ENCODE measurements around the gene NTN3. TPM values are rescaled to one million over a fixed set of nuclear protein-coding genes. Genes with fewer than 3 reads are reported as not detected.

Gene NTN3
- total and polyA plus RNA-seq, 2 of the 4 experiments (the other 2 are of a cell fraction) = 0.18 to 0.38 TPM

DNA sequence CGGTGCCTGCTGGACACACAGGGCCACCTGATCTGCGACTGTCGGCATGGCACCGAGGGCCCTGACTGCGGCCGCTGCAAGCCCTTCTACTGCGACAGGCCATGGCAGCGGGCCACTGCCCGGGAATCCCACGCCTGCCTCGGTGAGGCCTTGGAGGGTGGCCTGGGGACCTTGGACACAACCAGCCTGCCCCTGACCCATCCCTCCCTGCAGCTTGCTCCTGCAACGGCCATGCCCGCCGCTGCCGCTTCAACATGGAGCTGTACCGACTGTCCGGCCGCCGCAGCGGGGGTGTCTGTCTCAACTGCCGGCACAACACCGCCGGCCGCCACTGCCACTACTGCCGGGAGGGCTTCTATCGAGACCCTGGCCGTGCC is 1.4 kb downstream of the NTN3 start:
- Histone ChIP-seq H4K5ac (ENCODE audit: low read depth, low read length) (no peak overlapping the region), H3K36me3 (ENCODE audit: control insufficient read depth, insufficient read depth, low read length) (no peaks in the 10 kb centered on the region), H4K91ac (ENCODE audit: insufficient read depth, low read depth, low read length) (no peak overlapping the region), H3K4me2 (ENCODE audit: low read depth, low read length) (no peak overlapping the region), H3K4me3 (ENCODE audit: insufficient read depth, low read depth, low read length) (no peak overlapping the region), H3K56ac (ENCODE audit: extremely low read depth, insufficient read depth, low read length) (no peak overlapping the region), H3K9me1 (ENCODE audit: insufficient read depth, low read length) (peaks cover 3% of the 10 kb centered on the region; the same call in 1 of the 2 replicates), H3K4me1 (ENCODE audit: control insufficient read depth, insufficient read depth, low read length) (peaks cover 21% of the 10 kb centered on the region), H3K14ac (replicated peaks; ENCODE audit: low read depth, low read length) (no peak overlapping the region), H2AFZ (replicated peaks; ENCODE audit: low read length, poor library complexity) (peak overlapping the region; percentile 33), H4K8ac (ENCODE audit: low read depth in 2 of 2, low read length in 2 of 2) (no peak overlapping the region), H3K9me3 (ENCODE audit: control insufficient read depth, insufficient read depth, low read length) (no peaks in the 10 kb centered on the region), H2BK5ac (ENCODE audit: low read depth, low read length, poor library complexity, severe bottlenecking) (no peak overlapping the region), H3K27me3 (ENCODE audit: control insufficient read depth, insufficient read depth, low read length) (no peaks in the 10 kb centered on the region; the same call in 1 of the 2 replicates), H3K79me1 (ENCODE audit: low read depth in 1 of 2, low read length in 2 of 2) (peaks cover 10 to 40% of the 10 kb centered on the region in 2 experiments; a peak in 2 of 4 replicates), H2AK9ac (replicated peaks; ENCODE audit: low read depth, low read length, poor library complexity) (no peak overlapping the region), H2AK5ac (ENCODE audit: low read depth, low read length) (no peak overlapping the region), H2BK15ac (ENCODE audit: low read depth, low read length) (no peak overlapping the region), H3K23ac (ENCODE audit: low read depth, low read length) (no peak overlapping the region), H3K4ac (ENCODE audit: low read depth, low read length) (no peak overlapping the region), H2BK120ac (ENCODE audit: low read depth, low read length) (no peak overlapping the region), H3K9ac (ENCODE audit: low read depth, low read length) (no peak overlapping the region), H2BK20ac (ENCODE audit: low read depth, low read length) (no peak overlapping the region), H4K20me1 (ENCODE audit: insufficient read depth, low read length) (peaks cover 17% of the 10 kb centered on the region), H3K27ac (ENCODE audit: insufficient read depth, low read length) (no peak overlapping the region), H3K18ac (ENCODE audit: low read depth, low read length) (no peak overlapping the region)
- WGBS, 2 experiments (ENCODE audit: extremely low coverage in 2 of 2, insufficient read length in 1 of 2) = 93% methylated on average over 3 of the region's 27 CpGs; no CpG with 5 or more reads in 1 of the 2 experiments
- TF ChIP-seq, protein P1, sequence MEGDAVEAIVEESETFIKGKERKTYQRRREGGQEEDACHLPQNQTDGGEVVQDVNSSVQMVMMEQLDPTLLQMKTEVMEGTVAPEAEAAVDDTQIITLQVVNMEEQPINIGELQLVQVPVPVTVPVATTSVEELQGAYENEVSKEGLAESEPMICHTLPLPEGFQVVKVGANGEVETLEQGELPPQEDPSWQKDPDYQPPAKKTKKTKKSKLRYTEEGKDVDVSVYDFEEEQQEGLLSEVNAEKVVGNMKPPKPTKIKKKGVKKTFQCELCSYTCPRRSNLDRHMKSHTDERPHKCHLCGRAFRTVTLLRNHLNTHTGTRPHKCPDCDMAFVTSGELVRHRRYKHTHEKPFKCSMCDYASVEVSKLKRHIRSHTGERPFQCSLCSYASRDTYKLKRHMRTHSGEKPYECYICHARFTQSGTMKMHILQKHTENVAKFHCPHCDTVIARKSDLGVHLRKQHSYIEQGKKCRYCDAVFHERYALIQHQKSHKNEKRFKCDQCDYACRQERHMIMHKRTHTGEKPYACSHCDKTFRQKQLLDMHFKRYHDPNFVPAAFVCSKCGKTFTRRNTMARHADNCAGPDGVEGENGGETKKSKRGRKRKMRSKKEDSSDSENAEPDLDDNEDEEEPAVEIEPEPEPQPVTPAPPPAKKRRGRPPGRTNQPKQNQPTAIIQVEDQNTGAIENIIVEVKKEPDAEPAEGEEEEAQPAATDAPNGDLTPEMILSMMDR (conservative IDR thresholded peaks at IDR 0.05; ENCODE audit: low read depth, low read length) = no peak
- no peak for TF ChIP-seq CEBPB (IDR thresholded peaks at IDR 0.05; ENCODE audit: low read depth, low read length)
- no peak for TF ChIP-seq CHD1 (IDR thresholded peaks at IDR 0.05; ENCODE audit: low read depth, low read length)
- no peak for TF ChIP-seq SMC3 (IDR thresholded peaks at IDR 0.05; ENCODE audit: low read depth, low read length)
- ChIA-PET POLR2A (ENCODE audit: unreplicated experiment) (no interaction called here), CTCF (no interaction called here)
- dilution Hi-C loops (cut with HindIII; ENCODE audit: low sequenced_read_pairs, unreplicated experiment) = no loop called here
- in situ Hi-C loops (cut with MboI; ENCODE audit: low sequenced_read_pairs) = no loop called here
- DNase-seq (no peak), ATAC-seq (ENCODE audit: low read depth) (no peak)
- intact Hi-C loops (cut with micrococcal nuclease) = no loop called here
- no TSS peak for BruUV-seq (replicated peaks)

All from IMR-90 (cell line).